HG03571 (cell line): ENCODE data around the gene TMEFF1.

Experiments
- ATAC-seq: cut with Tn5 transposase; IDR thresholded peaks from one replicate; pipeline ENCODE4 v1.9.1; 2021; ENCODE audit not compliant: unreplicated experiment

The TMEFF1 gene

GRCh38 chr9:100447041-100447440, 25.9 kb upstream of the TMEFF1 start:
- ATAC-seq, result no peak

- ATAC-seq, result no peak
Measured at GRCh38 chr9:100448266-100448665, 24.7 kb upstream of the TMEFF1 start.

- ATAC-seq, result no peak
Measured at GRCh38 chr9:100449420-100449819, 23.5 kb upstream of the TMEFF1 start.

- ATAC-seq, result no peak
Measured at GRCh38 chr9:100452894-100453293, 20.1 kb upstream of the TMEFF1 start.

- ATAC-seq, result no peak
Measured at GRCh38 chr9:100455470-100455869, 17.5 kb upstream of the TMEFF1 start.

GRCh38 chr9:100457517-100457916, 15.4 kb upstream of the TMEFF1 start:
- ATAC-seq, result no peak

- no peak for ATAC-seq
Measured at GRCh38 chr9:100459963-100460362, 13.0 kb upstream of the TMEFF1 start.

- ATAC-seq, result no peak
Measured at GRCh38 chr9:100465274-100465673, 7.7 kb upstream of the TMEFF1 start.

- ATAC-seq, result no peak
Measured at GRCh38 chr9:100465761-100466160, 7.2 kb upstream of the TMEFF1 start.

GRCh38 chr9:100466171-100466828, 6.6 kb upstream of the TMEFF1 start:
- ATAC-seq, result no peak

GRCh38 chr9:100466829-100467221, 6.1 kb upstream of the TMEFF1 start:
- no peak for ATAC-seq

- ATAC-seq, result no peak
Measured at GRCh38 chr9:100468041-100468440, 4.9 kb upstream of the TMEFF1 start.

- no peak for ATAC-seq
Measured at GRCh38 chr9:100472268-100472667, 681 bp upstream of the TMEFF1 start.

- ATAC-seq, result peak; percentile 49
Measured at GRCh38 chr9:100473276-100474081, 530 bp downstream of the TMEFF1 start.

- ATAC-seq, result no peak
Measured at GRCh38 chr9:100474082-100474923, 1.4 kb downstream of the TMEFF1 start.

GRCh38 chr9:100474924-100475276, 2.0 kb downstream of the TMEFF1 start:
- no peak for ATAC-seq

GRCh38 chr9:100477241-100477640, 4.3 kb downstream of the TMEFF1 start:
- no peak for ATAC-seq

GRCh38 chr9:100478192-100478591, 5.2 kb downstream of the TMEFF1 start:
- no peak for ATAC-seq

GRCh38 chr9:100479820-100480219, 6.9 kb downstream of the TMEFF1 start:
- no peak for ATAC-seq

- no peak for ATAC-seq
Measured at GRCh38 chr9:100485196-100485595, 12.2 kb downstream of the TMEFF1 start.

GRCh38 chr9:100486479-100487176, 13.7 kb downstream of the TMEFF1 start:
- no peak for ATAC-seq
